GM12892 (cell line): ENCODE measurements around the gene PCOLCE2.

Experiments used
- POLR2A ChIP-seq: IDR thresholded peaks from 2 replicates; pipeline ENCODE4 v1.6.1; 2011; ENCODE audit warnings: low read depth, low read length, control low read depth
- TAF1 ChIP-seq: IDR thresholded peaks from 2 replicates; pipeline ENCODE4 v1.6.1; 2011; ENCODE audit warnings: low read depth, mild to moderate bottlenecking, control low read depth, low read length, borderline replicate concordance

DNA sequence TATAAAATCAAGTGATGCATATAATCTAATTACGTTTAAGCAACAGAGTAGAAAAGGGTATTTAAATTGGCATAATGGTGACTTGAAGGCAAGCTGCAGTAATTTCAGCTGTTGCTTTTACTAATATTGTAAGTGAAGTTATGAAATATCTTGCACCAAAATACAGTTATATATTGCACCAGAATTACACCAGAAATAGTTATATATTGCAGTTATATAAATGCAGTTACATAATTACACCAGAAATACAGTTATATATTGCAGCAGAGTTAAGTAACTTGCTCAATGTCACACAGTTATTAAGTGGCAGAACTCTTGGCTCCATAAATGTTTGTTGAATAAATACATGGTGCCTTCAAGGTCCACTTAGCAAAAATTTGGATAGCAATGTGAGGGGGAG, 51.4 kb downstream of the PCOLCE2 start:
- TF ChIP-seq TAF1: no peak
- TF ChIP-seq POLR2A: no peak
